ENCODE measurements around the gene NOPCHAP1. TPM values are rescaled to one million over a fixed set of nuclear protein-coding genes. Genes with fewer than 3 reads are reported as not detected.

NOPCHAP1 gene
- total RNA-seq, 1 experiment from 2014 or later: 49.3 TPM

- no peak overlapping the region for H3K56ac ChIP-seq (ENCODE audit: insufficient read length, low read depth, low read length)
- H2BK5ac ChIP-seq (ENCODE audit: insufficient read length, low read length): no peak overlapping the region
- H3K27ac Mint-ChIP-seq: no peak overlapping the region
- no peak overlapping the region for H2AK5ac ChIP-seq (ENCODE audit: insufficient read length, low read length)
- no peak overlapping the region for H3K18ac ChIP-seq (ENCODE audit: insufficient read length, low read depth, low read length)
- H3K14ac ChIP-seq (ENCODE audit: insufficient read depth, low read length): no peak overlapping the region
- no peak overlapping the region for H3K27ac ChIP-seq (ENCODE audit: insufficient read length, low read depth, low read length)
- no peaks in the 10 kb centered on the region for H3K9me3 ChIP-seq (ENCODE audit: control insufficient read depth, low read depth, low read length)
- no peak overlapping the region for H3K4ac ChIP-seq (ENCODE audit: low read depth, low read length)
- H3K4me1 ChIP-seq (ENCODE audit: insufficient read depth, low read length): no peaks in the 10 kb centered on the region
- H3K4me1 Mint-ChIP-seq: no peaks in the 10 kb centered on the region
- H3K9ac ChIP-seq (ENCODE audit: extremely low read depth, insufficient read length, low read length): no peak overlapping the region
- H4K8ac ChIP-seq (replicated peaks; ENCODE audit: insufficient read length, low read depth, low read length): no peak overlapping the region
- H3K27me3 ChIP-seq (ENCODE audit: insufficient read depth, low read length): no peaks in the 10 kb centered on the region
- no peak overlapping the region for H3K4me3 Mint-ChIP-seq
- H3K27me3 Mint-ChIP-seq (ENCODE audit: low read depth): no peaks in the 10 kb centered on the region
- no peak for DNase-seq
- no CpG with 5 or more reads among the region's 3 CpGs for WGBS (ENCODE audit: extremely low coverage, insufficient read length, low lambda C conversion rate)
- H3K36me3 Mint-ChIP-seq (ENCODE audit: insufficient read depth in 1 of 3, low read depth in 3 of 3): peaks cover 63 to 92% (median 87%) of the 10 kb centered on the region in 3 experiments
- H3K79me1 ChIP-seq (ENCODE audit: insufficient read depth, low read depth, low read length, poor library complexity, severe bottlenecking): no peaks in the 10 kb centered on the region
- H2AFZ ChIP-seq (ENCODE audit: low read length): no peak overlapping the region
- H2BK120ac ChIP-seq (ENCODE audit: low read depth, low read length, poor library complexity, severe bottlenecking): no peak overlapping the region
- H3K79me2 ChIP-seq (ENCODE audit: insufficient read depth, low read length): no peaks in the 10 kb centered on the region
- no peak overlapping the region for H2BK20ac ChIP-seq (ENCODE audit: low read depth, low read length, poor library complexity, severe bottlenecking)
- no peak overlapping the region for H4K91ac ChIP-seq (ENCODE audit: insufficient read length, low read depth, low read length)
- TF ChIP-seq, protein P1, sequence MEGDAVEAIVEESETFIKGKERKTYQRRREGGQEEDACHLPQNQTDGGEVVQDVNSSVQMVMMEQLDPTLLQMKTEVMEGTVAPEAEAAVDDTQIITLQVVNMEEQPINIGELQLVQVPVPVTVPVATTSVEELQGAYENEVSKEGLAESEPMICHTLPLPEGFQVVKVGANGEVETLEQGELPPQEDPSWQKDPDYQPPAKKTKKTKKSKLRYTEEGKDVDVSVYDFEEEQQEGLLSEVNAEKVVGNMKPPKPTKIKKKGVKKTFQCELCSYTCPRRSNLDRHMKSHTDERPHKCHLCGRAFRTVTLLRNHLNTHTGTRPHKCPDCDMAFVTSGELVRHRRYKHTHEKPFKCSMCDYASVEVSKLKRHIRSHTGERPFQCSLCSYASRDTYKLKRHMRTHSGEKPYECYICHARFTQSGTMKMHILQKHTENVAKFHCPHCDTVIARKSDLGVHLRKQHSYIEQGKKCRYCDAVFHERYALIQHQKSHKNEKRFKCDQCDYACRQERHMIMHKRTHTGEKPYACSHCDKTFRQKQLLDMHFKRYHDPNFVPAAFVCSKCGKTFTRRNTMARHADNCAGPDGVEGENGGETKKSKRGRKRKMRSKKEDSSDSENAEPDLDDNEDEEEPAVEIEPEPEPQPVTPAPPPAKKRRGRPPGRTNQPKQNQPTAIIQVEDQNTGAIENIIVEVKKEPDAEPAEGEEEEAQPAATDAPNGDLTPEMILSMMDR (conservative IDR thresholded peaks at IDR 0.05): no peak
- H3K23ac ChIP-seq (ENCODE audit: insufficient read length, low read depth, low read length): no peak overlapping the region
- no peak overlapping the region for H3K4me2 ChIP-seq (ENCODE audit: insufficient read depth, insufficient read length, low read length)
- H4K5ac ChIP-seq (ENCODE audit: insufficient read length, low read depth, low read length): no peak overlapping the region
- no peaks in the 10 kb centered on the region for H3K23me2 ChIP-seq (ENCODE audit: insufficient read length, low read depth, low read length, poor library complexity, severe bottlenecking)
- H2BK12ac ChIP-seq (ENCODE audit: insufficient read length, low read depth, low read length): no peak overlapping the region
- no peak overlapping the region for H2BK15ac ChIP-seq (ENCODE audit: low read depth, low read length)
- no peaks in the 10 kb centered on the region for H4K20me1 ChIP-seq (ENCODE audit: control insufficient read depth, insufficient read depth, insufficient read length)
- H3K9me3 Mint-ChIP-seq: no peaks in the 10 kb centered on the region
- H3T11ph ChIP-seq (ENCODE audit: low read length): no peak overlapping the region
Measured at GRCh38 chr12:104997541-104997940, 11.4 kb downstream of the NOPCHAP1 start.

Data from H9 (cell line).